ENCODE results near the gene PABPN1.

GRCh38 chr14:23359167-23359626 is 37.9 kb downstream of the PABPN1 start:
- TF ChIP-seq, protein P1, sequence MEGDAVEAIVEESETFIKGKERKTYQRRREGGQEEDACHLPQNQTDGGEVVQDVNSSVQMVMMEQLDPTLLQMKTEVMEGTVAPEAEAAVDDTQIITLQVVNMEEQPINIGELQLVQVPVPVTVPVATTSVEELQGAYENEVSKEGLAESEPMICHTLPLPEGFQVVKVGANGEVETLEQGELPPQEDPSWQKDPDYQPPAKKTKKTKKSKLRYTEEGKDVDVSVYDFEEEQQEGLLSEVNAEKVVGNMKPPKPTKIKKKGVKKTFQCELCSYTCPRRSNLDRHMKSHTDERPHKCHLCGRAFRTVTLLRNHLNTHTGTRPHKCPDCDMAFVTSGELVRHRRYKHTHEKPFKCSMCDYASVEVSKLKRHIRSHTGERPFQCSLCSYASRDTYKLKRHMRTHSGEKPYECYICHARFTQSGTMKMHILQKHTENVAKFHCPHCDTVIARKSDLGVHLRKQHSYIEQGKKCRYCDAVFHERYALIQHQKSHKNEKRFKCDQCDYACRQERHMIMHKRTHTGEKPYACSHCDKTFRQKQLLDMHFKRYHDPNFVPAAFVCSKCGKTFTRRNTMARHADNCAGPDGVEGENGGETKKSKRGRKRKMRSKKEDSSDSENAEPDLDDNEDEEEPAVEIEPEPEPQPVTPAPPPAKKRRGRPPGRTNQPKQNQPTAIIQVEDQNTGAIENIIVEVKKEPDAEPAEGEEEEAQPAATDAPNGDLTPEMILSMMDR (IDR thresholded peaks at IDR 0.05; ENCODE audit: insufficient read depth, low read length, poor library complexity, severe bottlenecking), result no peak
- no peak for TF ChIP-seq EZH2phosphoT487 (conservative IDR thresholded peaks at IDR 0.05; ENCODE audit: low read length)

Data from SU-DHL-6 (cell line).